ENCODE measurements around the gene PAPOLG.

Gene PAPOLG

DNA sequence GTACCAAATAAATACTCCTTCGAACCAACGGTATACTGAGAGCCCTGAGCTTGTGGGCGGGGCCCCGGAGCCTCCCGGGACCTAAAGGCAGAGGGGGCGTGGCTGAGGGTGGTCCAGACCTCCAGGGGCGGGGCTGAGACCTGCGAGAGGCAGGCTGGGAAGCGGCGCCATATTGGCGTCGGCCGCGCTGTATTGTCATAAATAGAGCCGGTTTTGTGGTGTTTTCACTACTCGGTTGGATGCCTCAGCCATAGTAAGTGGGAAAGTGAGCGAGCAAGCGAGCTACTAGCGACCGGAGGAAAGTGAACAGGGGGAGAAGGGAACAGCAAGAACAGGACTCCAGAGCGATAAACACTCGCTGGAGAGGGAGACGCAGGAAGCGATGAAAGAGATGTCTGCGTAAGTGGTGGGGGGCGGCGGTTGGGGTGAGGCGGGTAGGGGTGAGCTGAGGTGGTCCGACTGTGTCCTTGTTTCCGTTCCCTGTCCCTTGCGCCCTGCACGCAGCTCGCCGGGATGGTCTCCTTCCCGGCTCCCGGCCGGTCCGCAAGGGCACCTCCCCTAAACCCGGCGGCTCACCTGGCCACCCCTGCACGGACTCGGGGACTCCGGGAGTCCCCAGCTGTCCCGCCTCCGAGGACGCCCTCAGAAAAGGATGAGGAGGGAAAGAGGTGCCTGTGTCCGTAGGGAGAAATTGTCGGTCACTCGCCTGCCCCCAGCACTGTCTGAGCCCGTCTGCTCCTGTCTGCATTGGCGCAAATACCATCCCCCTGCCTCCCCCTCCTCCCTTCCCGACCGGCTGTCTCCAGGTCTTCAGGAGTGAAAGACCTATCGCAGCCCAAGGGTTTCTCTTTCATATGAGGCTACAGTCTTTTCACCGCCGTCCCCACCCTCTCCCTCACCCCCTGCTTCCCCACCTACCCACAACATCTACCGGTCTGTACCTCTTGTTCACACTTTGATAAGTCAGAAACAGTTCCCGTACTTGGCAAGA is at the start of gene PAPOLG:
PAPOLG (plus strand) TSS at position 172 of the 991 bp plus-strand sequence; CDS start at position 383, 211 bp downstream.
- DNase-seq, result peak; percentile 83

DNA sequence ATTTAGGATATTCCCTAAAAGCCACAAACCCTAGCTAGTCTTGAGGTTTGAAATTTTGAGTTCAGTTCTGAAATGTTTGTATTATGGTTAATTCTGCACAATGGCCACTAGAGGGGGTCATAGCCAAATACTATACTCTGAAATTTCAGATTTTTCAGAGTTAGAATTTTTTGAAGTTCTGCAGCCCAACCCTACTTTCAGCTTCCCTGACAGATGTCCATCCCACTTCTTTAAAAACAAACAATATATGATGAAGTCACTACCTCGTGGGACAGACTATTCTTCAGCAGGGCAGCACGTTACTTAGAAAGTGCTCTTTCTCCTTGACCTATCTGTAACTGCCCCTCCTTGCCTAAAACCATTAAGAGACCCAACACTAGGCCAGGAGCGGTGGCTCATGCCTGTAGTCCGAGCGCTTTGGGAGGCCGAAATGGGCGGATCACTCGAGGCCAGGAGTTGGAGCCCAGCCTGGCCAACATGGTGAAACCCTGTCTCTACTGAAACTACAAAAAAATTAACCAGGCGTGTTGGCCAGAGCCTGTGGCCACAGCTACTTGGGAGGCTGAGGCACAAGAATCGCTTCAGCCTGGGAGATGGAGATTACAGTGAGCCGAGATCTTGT is 48.2 kb upstream of the PAPOLG start:
- no peak for DNase-seq

DNA sequence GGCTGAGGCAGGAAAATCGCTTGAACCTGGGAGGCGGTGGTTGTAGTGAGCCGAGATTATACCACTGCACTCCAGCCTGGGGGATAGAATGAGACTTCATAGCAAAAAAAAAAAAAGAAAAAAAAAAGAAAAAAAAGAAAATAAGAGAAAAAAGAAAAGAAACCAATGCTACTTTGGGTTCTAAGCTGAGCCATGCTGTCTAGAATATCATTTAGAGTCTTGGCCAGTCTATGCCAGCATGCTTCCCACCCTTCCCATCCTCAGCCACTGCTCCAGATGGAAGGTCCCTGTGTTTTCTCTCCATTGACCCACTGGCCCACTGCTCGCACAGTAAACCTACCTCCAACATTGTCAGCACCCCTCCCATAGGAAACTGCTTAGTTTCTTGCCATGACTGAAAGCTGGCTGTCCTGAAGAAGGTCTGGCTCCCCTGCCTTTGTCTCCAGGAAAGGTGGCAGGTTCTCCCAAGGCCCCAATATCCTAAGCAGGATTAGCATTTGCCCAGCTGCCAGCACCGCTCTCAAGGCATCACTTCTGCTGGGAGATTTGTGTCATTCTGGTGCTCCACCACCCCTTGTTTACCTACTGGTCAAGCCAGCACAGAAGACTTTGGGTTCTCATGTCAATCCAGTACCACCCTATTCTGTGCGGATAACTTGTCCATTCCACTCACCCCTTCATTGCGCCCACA is 47.3 kb upstream of the PAPOLG start:
- no peak for DNase-seq

DNA sequence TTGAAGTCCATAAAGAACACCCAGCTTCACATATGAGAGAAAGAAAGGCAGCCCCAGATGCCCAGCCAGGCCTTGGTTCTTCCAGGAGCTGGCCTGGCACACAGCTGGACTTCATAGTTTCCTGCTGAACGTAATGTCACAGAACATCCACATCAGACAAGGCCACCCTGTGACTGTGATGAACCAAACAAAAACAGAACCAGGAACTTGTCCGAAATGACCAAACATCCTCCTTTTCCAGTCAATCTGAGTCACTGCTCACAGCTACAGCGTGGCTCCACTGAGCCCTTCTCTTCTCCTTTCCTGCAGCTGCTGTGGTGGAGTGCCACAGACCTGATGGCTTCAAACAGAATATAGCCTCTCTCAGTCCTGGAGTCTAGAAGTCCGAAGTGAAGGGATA is 45.4 kb upstream of the PAPOLG start:
- no peak for DNase-seq

DNA sequence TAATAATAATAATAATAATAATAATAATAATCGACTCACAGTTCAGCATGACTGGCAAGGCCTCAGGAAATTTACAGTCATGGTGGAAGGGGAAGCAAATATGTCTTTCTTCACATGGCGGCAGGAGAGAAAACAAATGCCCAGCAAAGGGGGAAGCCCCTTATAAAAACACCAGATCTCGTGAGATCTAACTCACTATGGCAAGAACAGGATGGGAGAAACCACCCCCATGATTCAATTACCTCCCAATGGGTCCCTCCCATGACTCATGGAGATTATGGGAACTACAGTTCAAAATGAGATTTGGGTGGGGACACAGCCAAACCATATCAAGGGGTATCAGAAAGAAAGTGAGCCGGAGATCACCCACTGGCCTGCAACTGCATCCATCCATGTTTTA is 40.5 kb upstream of the PAPOLG start:
- DNase-seq, result no peak

DNA sequence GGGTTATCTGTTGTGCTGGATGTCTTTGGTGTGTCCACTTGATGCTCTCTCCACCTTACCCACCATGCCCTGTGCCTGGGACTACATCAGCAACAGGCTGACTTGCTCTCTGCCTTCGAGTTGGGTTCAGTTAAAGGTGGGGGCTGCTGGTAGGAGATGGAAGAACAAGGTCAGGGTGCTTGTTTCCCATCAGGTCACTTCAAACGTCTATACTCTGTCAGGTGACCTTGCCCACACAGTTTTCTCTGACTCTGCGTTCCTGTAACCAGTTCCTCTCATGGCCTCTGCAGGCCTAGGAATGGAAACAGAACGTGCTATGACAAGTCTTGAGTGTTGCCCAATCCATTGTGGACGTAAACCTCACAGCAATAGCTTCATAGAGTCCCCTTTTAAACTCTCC is 38.4 kb upstream of the PAPOLG start:
- no peak for DNase-seq

DNA sequence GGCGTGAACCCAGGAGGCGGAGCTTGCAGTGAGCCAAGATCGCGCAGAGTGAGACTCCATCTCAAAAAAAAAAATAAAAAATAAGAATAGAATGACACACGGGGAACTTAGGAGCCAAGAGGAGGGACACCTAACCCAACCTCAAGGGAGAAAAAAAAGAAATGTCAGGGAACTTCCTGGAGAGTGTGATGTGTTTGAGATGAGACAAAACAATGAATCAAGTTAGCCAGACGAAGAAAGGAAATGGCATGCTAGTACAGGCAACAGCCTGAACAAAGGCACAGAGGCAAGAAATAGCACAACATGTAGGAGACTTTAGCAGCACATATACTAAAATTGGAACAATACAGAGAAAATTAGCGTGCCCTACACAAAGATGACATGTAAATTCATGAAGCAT is 36.7 kb upstream of the PAPOLG start:
- DNase-seq, result no peak

DNA sequence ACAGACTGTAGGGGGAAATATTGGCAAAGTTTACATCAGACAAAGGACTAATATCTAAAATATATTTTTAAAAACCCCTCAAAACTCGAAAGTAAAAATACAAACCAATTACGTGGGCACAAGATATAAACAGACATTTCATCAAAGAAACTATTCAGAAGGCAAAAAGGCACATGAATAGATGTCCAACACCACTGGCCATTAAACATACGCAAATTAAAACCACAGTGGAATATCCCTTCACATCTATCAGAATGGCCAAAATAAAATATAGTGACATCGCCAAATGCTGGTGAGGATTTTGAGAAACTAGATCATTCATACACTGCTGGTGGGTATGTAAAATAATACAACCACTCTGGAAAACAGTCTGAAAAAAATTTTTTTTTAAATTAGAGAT is 30.6 kb upstream of the PAPOLG start:
- DNase-seq, result no peak

DNA sequence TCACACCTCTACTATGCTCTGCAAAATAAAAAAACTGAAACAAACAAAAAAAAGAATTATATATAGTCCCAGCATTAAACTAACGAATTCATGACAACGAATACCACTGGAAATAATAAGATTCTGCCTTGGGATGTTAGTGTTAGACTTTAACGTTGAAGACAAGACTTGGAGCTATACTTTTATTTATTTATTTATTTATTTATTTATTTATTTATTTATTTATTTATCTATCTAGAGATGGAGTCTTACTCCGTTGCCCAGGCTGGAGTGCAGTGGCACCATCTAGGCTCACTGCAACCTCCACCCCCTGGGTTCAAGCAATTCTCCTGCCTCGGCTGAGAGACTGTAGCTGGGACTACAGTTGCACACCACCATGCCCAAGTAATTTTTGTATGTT is 27.2 kb upstream of the PAPOLG start:
- no peak for DNase-seq

DNA sequence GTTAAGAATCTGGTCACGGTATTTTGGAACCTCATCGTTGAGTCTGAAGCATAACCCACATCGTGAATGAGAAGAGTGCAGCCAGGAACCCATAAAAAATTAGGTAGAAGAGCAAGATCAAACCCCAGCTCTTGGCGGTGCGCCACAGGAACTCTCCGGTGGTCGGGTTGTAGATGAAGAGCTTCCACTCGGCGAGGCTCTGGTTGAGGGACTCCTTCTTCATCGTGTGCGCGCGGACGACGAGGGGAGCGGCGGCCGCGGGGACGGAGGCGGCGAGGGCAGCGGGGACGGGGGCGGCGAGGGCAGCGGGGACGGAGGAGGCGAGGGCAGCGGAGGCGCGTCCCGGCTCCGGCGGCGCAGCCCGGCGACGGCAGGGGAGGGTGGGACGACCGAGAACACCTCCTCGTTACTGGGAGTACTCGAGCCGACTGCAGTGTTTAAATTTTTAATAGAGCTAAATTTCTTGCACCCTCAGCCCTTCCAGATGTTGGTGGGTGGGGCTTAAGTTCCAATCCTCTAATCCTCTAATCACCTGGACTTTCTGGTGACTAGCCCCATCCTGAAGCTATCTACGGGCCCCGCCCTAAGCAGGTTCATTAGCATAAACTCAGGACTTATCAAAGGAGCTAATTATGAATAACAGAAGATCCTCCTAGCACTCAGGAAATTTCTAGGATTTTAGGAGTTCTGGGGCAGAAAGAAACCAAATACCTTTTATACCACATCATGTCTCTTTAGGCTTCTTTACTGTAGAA is 20.4 kb upstream of the PAPOLG start:
- no peak for DNase-seq

DNA sequence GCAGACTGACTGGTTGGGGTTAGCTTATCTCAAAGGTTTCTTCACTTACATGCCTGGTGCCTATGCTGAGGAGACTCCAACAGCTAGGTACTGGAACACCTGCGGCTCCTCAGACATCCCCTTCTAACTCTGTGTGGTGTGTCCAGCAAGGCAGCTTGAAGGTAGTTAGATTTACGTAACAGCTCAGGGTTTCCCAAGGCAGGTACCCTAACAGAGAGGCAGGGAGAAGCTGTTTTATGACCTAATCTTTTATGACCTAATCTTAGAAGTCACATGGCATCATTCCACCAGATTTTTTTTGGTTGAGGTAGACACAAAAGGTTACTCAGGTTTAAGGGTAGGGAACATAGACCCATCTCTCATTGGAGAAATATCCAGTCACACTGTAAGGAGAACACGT is 17.4 kb upstream of the PAPOLG start:
- DNase-seq, result no peak

DNA sequence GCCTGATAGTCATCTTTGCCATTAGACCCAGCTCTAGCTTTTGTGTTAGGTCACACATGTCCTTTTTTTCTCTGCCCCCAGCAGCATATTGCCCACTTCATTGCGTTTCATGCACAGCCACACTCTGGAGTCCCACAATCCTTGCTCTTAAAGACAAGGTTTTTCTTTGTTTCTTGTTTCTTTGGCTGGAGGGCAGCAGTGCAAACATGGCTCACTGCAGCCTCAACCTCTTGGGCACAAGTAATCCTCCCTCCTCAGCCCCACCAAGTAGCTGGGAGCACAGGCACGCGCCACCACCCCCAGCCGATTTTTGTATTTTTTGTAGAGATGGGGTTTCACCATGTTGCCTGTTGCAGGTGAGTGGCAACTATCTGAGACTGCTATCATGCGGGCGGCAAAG is 16.9 kb upstream of the PAPOLG start:
- DNase-seq, result no peak

DNA sequence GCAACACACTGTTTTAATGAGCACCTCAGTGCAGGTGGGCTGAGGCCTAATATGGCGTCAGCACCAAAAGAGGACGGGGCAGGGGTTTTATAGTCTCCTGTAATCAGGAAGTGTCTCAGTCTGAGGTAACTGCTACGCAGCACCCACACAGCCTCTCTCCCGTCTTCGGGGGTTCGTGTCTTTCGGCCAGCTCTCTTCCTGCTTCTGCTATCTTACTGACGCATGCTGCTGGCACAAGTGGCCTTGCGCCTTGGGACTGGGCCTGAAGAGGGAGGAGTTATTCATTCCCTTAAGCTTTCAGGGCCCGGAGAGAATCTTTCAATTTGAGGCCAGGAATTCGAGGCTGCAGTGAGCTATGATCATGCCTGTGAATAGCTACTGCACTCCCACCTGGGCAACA is 14.5 kb upstream of the PAPOLG start:
- DNase-seq, result no peak

DNA sequence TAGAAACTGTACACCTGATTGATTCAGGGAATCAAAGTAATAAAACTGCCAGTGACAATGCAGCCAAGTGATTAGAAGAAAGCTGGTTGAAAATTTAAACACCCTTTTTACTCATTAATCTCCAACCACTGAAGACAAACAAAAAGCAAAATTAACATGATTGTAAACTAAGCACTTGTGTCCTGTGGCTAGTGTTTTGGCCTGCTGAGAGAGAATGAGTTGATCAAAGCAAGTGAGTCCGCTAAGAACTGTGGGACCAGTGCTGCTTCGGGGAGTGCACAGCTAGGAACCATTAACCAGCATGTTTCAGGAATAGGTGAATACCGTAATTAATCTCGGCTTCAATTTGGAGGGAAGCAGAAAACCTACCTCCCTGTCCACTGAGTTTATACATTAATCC is 13.6 kb upstream of the PAPOLG start:
- no peak for DNase-seq

DNA sequence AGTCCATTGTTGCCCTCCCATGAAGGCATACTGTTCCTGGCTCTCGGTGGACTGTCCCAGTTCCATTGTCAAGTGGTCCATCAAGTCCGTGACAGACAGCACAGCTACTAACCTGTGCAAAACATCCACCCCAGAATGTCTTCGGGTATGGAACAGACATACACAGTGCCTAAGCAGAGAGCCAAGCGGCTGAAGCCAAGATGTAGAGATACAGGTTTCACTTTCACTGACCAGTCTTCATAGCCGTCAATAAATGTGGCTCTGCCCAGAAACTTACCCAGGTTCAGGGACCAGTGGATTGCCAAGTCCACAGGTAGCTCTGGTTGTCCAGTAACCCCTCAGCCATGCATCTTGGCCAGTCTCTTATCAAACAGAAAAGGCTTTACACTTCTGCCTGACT is 10.7 kb upstream of the PAPOLG start:
- no peak for DNase-seq

DNA sequence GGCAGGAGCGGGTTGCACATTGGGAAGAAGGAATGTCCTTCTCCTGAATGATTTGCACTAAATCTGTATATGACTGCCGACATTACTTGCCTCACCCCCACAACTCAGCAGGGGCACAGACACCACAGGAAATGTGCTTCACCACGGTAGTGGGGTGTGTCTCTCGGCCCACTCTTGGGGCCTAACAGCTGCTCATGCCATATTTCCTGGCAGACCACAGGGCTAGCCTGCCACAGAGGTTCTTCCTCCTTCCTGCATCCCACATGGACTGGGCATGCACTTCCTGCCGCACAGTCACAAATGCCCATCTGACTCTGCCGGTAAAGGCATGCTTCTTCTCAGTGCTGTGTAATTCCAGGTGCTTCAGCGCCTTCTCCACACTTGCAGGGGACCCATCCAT is 10.3 kb upstream of the PAPOLG start:
- DNase-seq, result no peak

DNA sequence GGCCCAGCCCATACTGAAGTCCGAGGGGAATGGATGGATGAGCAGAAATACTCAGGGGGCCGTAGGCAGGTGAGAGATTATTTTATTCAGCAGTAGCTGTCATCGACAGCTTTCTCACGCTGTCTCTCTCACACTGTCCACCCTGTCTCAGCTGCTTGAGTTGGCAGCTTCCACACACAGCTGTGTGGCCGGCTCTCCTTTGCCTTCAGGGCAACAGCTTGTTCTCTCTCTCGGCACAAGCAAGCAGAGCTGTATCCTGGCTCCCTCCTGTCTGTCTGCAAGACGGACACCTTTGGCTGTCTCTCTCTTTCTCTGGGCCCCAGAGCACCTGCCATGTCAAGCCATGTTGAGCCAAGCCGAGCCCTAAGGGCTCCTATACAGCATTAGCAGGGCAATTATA is 9.8 kb upstream of the PAPOLG start:
- no peak for DNase-seq

DNA sequence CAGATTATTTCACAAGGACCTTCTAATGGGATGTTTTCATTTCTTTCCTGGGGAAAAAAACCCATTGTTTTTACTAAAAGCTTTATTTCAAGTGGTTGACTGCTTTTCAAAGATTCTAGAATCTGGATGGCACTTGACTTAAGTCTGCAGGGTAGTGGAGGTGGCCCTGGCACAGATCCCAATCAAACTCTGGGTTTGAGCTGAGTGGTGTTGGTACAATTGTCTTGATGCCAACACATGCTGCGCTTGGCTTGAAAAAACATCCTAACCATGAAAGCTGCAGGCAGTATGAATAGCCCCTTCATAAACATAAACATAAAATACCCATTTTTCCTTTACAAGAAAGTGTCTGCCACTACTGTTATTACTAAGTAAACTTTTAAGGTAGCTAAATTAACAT is 3.6 kb downstream of the PAPOLG start:
- peak; percentile 84 for DNase-seq

DNA sequence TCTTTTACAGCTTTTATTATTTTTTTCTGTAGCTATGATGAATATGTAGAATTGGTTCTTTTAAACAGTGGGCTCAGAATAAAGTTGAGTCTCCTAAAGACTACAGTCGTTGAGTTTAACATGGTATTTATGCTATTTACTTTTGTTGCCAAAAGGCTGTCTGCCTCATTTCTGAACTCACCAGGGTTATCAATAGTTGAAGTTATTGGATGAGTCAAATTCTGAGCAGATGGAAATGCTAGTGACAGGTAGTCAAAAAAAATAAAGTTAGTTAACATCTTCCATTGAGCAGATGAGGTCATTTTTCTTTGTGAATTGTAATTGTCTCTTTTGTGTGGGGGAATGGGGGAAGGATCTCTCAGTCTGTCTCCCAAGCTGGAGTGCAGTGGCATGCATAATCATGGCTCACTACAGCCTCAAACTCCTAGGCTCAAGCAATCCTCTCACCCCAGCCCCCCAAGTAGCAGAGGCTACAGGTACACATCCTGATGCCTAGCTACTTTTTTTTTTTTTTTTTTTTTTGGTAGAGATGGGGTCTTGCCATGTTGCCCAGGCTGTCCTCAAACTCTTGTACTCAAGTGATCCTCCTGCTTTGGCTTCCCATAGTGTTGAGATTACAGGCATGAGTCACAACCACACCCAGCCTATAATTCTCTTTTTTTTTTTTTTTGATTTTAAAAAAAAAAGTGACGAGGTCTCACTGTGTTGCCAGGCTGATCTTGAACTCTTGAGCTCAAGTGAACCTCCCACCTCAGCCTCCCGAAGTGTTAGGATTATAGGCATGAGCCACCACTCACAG is 8.9 kb downstream of the PAPOLG start:
- no peak for DNase-seq

DNA sequence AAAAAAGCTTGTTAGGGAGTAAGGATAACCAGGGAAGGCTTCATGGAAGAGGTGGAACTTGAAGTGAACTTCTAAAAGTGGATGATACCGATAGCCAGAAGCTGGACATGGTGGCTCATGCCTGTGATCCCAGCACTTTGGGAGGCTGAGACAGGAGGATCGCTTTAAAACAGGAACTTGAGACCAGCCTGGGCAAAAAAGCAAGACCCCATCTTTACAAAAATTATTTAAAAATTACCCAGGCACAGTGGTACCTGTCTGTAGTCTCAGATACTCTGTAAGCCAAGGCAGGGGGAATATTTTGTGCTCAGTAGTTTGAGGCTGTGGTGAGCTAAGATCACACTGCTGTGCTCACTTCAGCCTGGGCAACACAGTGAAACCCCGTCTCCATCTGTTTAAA is 10.2 kb downstream of the PAPOLG start:
- no peak for DNase-seq

DNA sequence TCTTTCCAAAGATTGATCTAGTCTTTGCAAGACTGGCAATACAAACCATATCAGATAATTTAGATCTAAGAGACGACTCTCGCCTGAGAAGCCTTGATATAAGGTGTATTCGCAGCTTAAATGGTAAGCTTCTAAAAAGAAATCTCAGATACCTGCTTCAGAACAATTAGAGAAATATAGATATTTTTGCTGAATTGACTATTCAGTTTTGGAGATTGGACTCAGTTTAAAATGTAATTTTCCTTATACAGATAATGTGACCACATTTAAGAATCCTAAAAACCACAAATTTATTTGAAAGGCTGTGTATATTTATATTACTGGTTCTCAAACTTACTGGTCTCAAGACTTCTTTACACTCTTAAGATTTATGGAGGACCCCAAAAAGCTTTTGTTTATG is 15.4 kb downstream of the PAPOLG start:
- no peak for DNase-seq

DNA sequence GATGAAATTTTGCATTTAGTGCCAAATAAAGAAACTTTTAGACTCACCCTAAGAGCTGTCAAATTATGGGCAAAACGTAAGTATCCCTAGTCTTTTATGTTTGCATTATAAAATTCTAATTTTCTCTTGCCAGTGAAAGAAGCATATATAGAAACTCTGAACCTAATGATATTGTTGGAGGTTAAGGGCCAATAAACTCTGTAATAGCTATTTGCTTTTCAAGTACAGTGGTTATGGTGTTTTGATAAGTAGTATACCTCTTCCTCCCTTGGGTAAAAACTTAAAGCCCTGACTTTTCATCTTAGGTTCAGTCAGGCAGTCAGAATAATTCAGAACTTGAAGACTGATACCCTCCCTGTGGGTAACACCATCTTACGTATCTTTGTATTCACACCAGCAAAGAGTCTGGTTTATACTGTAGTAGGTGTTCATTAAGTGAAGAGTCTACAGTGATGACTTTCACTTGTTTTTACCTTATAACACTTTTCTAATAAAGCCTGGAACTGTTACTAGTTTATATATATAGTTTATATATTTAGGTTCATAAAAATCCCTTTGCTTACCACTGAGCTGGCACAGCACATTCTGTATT is 19.1 kb downstream of the PAPOLG start:
- no peak for DNase-seq

All from NCI-H1092 treated with DMSO at 0.1 percent for 48 hours (cell line).